Ovary (tissue), 3 donors: ENCODE measurements around the gene TRMT13.

Experiments used
- CTCF ChIP-seq, 3 donors: fragments of 450-650 bp in 2 of 3; fragments of 200-600 bp in 1 of 3; IDR thresholded peaks; one replicate each; pipeline versions ENCODE4 v1.5.1 to v1.8.0; 2016 to 2022; ENCODE audit warnings: antibody characterized with exemption in 3 of 3, mild to moderate bottlenecking in 1 of 3
- EP300 ChIP-seq: sonication (generic); formaldehyde crosslinking; IDR thresholded peaks from one replicate; pipeline ENCODE4 v1.6.1; 2017; ENCODE audit warnings: antibody characterized with exemption
- POLR2A ChIP-seq: fragments of 450-650 bp; IDR thresholded peaks from one replicate; pipeline ENCODE4 v1.6.1; 2017; ENCODE audit warnings: antibody characterized with exemption, mild to moderate bottlenecking, moderate library complexity
- donor health status: DM: no; HTN: no; CAD: no.

DNA sequence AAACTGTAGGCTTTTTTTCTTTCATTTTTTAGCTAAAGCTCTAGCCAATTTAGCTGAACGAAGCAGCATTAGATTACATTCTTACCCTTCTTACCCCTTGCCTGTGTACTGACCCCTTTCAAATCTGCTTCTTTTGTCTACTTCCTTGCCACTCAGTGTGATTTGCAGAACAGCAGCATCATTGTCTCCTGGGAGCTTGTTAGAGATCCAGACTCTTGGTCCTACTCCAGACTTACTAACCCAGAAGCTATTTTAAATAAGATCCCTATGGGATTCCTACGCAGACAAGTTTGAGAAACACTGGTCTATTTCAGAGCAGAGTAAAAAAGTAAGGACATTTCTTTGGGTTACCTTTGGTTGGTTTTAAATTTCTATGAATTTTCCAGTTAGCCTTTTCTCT is 31.3 kb downstream of the TRMT13 start:
- TF ChIP-seq CTCF (IDR thresholded peaks at IDR 0.05) (no peak), POLR2A (no peak), EP300 (no peak)
